Subcutaneous adipose tissue (tissue), 4 donors: ENCODE results near the gene GMIP. TPM values are rescaled to one million over a fixed set of nuclear protein-coding genes. Genes with fewer than 3 reads are reported as not detected.

Experiments used
- total RNA-seq, 4 donors: library from RNA; depleted of rRNA; stranded (reverse); fragments of >200 nt; gene quantifications; one replicate each; pipeline ENCODE4 v1.1.0, GENCODE V29; 2016
- TF ChIP-seq, protein P1 (sequence below): fragments of 450-650 bp; IDR thresholded peaks from one replicate; pipeline ENCODE4 v1.5.1; 2016; ENCODE audit warnings: low read depth, mild to moderate bottlenecking, control low read depth, antibody characterized with exemption, moderate library complexity

The GMIP gene
- total RNA-seq, 4 donors from 2014 or later = 5.2 to 18.9 (median 16.5) TPM

GRCh38 chr19:19630062-19630414 lies 13.4 kb downstream of the GMIP start:
- TF ChIP-seq, protein P1, sequence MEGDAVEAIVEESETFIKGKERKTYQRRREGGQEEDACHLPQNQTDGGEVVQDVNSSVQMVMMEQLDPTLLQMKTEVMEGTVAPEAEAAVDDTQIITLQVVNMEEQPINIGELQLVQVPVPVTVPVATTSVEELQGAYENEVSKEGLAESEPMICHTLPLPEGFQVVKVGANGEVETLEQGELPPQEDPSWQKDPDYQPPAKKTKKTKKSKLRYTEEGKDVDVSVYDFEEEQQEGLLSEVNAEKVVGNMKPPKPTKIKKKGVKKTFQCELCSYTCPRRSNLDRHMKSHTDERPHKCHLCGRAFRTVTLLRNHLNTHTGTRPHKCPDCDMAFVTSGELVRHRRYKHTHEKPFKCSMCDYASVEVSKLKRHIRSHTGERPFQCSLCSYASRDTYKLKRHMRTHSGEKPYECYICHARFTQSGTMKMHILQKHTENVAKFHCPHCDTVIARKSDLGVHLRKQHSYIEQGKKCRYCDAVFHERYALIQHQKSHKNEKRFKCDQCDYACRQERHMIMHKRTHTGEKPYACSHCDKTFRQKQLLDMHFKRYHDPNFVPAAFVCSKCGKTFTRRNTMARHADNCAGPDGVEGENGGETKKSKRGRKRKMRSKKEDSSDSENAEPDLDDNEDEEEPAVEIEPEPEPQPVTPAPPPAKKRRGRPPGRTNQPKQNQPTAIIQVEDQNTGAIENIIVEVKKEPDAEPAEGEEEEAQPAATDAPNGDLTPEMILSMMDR = no peak

GRCh38 chr19:19628501-19629134 lies 14.8 kb downstream of the GMIP start:
- TF ChIP-seq, protein P1 = no peak

DNA sequence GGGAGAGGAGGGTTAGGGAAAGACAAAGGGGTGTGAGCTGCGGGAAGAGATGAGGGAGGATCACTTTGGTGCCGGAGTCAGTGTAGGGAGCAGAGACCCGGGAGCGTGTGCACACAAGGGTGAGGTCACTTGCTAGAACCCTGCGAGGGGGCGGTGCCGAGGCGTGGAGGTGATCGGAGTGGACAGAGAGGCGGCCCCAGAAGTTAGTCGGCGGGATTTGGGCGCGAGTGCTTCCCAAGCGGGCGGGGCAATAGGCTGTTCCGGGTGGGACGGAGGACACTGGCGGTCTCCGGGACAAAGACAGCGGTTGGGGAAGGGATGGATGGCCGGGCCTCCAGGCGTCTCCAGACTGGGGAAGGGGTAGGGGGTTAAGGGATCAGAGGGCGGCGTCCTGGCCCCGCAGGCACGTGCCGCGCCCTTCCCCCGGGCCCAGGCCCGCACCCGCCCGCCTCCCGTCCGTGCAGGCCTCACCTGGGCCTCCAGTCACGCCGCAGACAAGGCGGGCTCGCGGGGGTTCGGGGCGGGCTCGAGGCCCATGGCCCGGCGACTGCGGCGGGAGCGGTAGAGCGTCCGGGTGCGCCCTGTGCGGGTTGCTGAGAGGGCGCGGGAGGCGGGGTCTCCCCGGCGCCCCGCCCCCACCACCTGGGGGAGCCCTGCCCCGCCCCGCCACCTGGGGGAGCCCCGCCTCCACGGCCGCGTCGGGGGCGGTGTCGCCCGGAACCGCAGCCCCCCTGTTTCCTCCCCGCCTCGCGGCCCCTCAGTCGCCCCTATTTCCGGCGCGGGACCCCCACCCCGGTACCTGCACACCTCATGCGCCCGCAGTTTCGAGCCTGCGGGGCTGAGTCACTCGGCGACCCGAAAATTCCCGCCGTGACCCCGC lies 15.6 kb downstream of the GMIP start, which contains the start of gene LPAR2:
TSS of gene LPAR2 (minus strand) at position 600 of the 880 bp plus-strand sequence. CDS start 945 bp downstream, outside the sequence.
- TF ChIP-seq, protein P1 = no peak

DNA sequence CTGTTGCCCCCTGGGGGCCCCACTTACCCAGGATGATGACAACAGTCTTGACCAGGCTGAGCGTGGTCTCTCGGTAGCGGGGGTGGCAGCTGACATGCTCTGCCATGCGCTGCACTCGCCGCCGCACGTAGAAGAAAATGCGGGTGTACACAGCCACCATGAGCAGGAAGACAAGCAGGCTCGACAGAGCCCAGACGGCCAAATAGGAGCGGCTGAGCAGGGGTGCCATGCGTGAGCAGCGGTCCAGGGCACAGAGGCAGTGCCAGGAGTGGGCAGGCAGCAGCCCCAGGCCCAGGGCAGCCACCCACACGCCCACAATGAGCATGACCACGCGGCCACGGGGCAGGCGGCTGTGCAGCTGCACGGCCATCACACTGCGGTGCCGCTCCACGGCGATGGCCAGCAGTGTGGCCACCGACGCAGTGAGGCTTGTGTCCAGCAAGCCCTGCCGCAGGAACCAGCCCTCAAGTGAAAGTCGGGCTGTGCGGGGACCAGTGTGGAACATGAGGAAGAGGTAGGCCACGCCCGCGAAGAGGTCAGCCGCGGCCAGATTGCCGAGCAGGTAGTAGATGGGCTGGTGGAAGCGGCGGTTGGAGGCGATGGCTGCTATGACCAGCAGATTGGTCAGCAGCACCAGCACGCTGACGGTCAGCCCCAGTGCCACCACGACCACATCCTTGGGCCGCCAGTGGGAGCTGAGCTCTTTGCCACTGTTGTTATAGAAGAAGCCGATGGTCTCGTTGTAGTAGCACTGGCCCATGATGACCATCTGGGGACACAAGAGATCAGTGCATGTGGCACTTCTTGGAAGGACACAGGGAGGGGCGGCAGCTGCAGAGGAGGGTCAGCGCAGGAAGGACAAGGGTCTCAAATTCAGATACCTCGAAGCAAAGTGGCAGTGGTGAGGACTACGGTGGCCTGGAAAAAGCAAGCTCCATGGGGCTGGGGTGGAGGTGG lies 16.7 kb downstream of the GMIP start:
- TF ChIP-seq, protein P1 = no peak

DNA sequence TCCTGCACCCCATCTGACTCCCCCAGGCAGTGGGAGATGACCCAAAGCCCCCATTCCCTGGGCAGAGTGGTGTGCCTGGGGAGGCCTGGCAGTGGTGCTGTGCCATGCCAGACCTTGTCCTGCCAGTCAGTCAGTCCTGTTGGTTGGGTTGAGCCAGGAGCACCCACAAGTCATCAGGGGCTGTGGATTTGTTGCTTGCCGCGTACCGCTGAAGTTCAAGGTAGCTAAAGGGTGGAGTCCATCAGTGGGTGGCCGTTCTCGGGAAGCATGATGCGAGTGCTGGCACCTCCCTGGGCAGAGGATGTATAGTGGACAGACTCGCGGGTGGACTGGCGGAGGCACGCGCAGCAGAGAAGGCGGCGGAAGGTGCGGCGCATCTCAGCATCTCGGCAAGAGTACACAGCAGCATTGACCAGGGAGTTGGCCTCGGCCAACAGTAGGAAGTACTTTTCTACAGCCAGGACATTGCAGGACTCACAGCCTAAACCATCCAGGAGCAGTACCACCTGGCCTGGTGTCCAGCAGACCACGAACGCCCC lies 19.4 kb downstream of the GMIP start:
- TF ChIP-seq, protein P1 = no peak

DNA sequence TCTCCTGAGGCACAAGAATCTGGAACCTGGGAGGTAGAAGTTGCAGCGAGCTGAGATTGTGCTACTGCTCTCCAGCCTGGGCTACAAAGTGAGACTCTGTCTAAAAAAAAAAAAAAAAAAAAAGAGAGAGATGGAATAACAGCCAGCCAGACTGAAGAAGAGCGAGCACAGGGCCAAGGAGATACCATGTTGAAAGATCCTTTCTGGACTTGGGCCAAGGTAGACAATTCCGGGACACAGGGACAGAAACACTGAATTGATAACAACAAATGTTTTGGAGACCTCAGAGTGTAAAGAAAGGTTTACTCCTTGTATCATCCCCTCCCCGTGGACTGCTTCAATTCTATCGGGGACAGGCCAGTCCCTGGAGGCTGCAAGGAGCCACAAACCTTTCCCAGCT lies 20.1 kb downstream of the GMIP start:
- TF ChIP-seq, protein P1 = no peak
